IMR-90 (cell line): ENCODE data around the gene FAM13B. TPM values are rescaled to one million over a fixed set of nuclear protein-coding genes. Genes with fewer than 3 reads are reported as not detected.

Experiments
- ATAC-seq: fragments of 200-7000 bp; cut with Tn5 transposase; 2 replicates; pipeline ENCODE4 v1.9.1; 2020; ENCODE audit warnings: low read depth, mild to moderate bottlenecking, moderate library complexity
- BruUV-seq: library from RNA; stranded (reverse); fragments of 400-500 nt; replicated peaks from 2 replicates; lab custom pipeline; 2021; lab: Mats Ljungman, UMichigan
- CTCF ChIA-PET: fragments of 300-600 bp; formaldehyde crosslinking; extraction: SDS; loops from one replicate; lab custom pipeline; 2021; ENCODE audit warnings: antibody characterized with exemption; lab: Yijun Ruan, JAX
- POLR2A ChIA-PET: fragments of 300-600 bp; sonication (Branson Sonifier 250); formaldehyde crosslinking; loops from one replicate; lab custom pipeline; 2022; ENCODE audit warnings: antibody characterized with exemption; ENCODE audit not compliant: unreplicated experiment; lab: Charles Lee
- DNase-seq: peaks from one replicate; pipeline ENCODE4 v3.0.0; 2013
- H2AFZ ChIP-seq: replicated peaks from 2 replicates; pipeline ENCODE3; 2013; ENCODE audit warnings: low read length, mild to moderate bottlenecking; ENCODE audit not compliant: poor library complexity
- H2AK5ac ChIP-seq: 2 replicates; pipeline ENCODE4 v1.6.1; 2013; ENCODE audit warnings: low read depth, low read length, inconsistent platforms
- H2AK9ac ChIP-seq: replicated peaks from 2 replicates; pipeline ENCODE3; 2013; ENCODE audit warnings: mild to moderate bottlenecking, low read depth, low read length, moderate library complexity; ENCODE audit not compliant: poor library complexity
- H2BK120ac ChIP-seq: 2 replicates; pipeline ENCODE4 v1.6.1; 2013; ENCODE audit warnings: low read depth, low read length, inconsistent platforms
- H2BK15ac ChIP-seq: 3 replicates; pipeline ENCODE4 v1.6.1; 2013; ENCODE audit warnings: low read depth, low read length, inconsistent platforms
- H2BK20ac ChIP-seq: 2 replicates; pipeline ENCODE4 v1.6.1; 2013; ENCODE audit warnings: low read depth, mild to moderate bottlenecking, inconsistent platforms, low read length, moderate library complexity
- H2BK5ac ChIP-seq: 2 replicates; pipeline ENCODE4 v1.6.1; 2013; ENCODE audit warnings: mild to moderate bottlenecking, low read depth, low read length, inconsistent platforms; ENCODE audit not compliant: poor library complexity, severe bottlenecking
- H3K14ac ChIP-seq: replicated peaks from 2 replicates; pipeline ENCODE4 v1.6.1; 2013; ENCODE audit warnings: low read depth, low read length, inconsistent platforms
- H3K18ac ChIP-seq: 2 replicates; pipeline ENCODE4 v1.6.1; 2013; ENCODE audit warnings: low read depth, low read length, control low read depth
- H3K23ac ChIP-seq: 2 replicates; pipeline ENCODE4 v1.6.1; 2013; ENCODE audit warnings: low read depth, low read length, inconsistent platforms
- H3K27ac ChIP-seq: 2 replicates; pipeline ENCODE4 v1.5.1; 2013; ENCODE audit warnings: mild to moderate bottlenecking, control low read depth, low read length; ENCODE audit not compliant: insufficient read depth
- H3K27me3 ChIP-seq: 2 replicates; pipeline ENCODE4 v1.6.1; 2013; ENCODE audit warnings: low read length; ENCODE audit not compliant: control insufficient read depth, insufficient read depth
- H3K36me3 ChIP-seq: 2 replicates; pipeline ENCODE4 v1.6.1; 2013; ENCODE audit warnings: low read length, mixed read lengths; ENCODE audit not compliant: control insufficient read depth, insufficient read depth
- H3K4ac ChIP-seq: 2 replicates; pipeline ENCODE4 v1.6.1; 2013; ENCODE audit warnings: low read depth, low read length, inconsistent platforms
- H3K4me1 ChIP-seq: 2 replicates; pipeline ENCODE4 v1.6.1; 2013; ENCODE audit warnings: low read length, mixed read lengths; ENCODE audit not compliant: control insufficient read depth, insufficient read depth
- H3K4me2 ChIP-seq: 2 replicates; pipeline ENCODE4 v1.6.1; 2013; ENCODE audit warnings: low read depth, mild to moderate bottlenecking, control low read depth, low read length, moderate library complexity
- H3K4me3 ChIP-seq: 2 replicates; pipeline ENCODE4 v1.5.1; 2013; ENCODE audit warnings: low read depth, mild to moderate bottlenecking, control low read depth, low read length, moderate library complexity; ENCODE audit not compliant: insufficient read depth
- H3K56ac ChIP-seq: 2 replicates; pipeline ENCODE4 v1.6.1; 2013; ENCODE audit warnings: low read length, inconsistent platforms; ENCODE audit not compliant: insufficient read depth; ENCODE audit errors: extremely low read depth
- H3K79me1 ChIP-seq, 2 experiments: 2 replicates each; pipeline ENCODE4 v1.6.1; 2013; ENCODE audit warnings: low read length in 2 of 2, inconsistent platforms in 1 of 2, low read depth in 1 of 2
- H3K9ac ChIP-seq: 2 replicates; pipeline ENCODE4 v1.6.1; 2013; ENCODE audit warnings: low read depth, low read length, control low read depth
- H3K9me1 ChIP-seq: 2 replicates; pipeline ENCODE4 v1.6.1; 2013; ENCODE audit warnings: low read length, inconsistent platforms; ENCODE audit not compliant: insufficient read depth
- H3K9me3 ChIP-seq: 2 replicates; pipeline ENCODE4 v1.6.1; 2013; ENCODE audit warnings: low read length; ENCODE audit not compliant: control insufficient read depth, insufficient read depth
- H4K20me1 ChIP-seq: 2 replicates; pipeline ENCODE4 v1.6.1; 2013; ENCODE audit warnings: low read length, inconsistent platforms; ENCODE audit not compliant: insufficient read depth
- H4K5ac ChIP-seq: 2 replicates; pipeline ENCODE4 v1.6.1; 2013; ENCODE audit warnings: mild to moderate bottlenecking, low read depth, low read length, control low read depth
- H4K8ac ChIP-seq, 2 experiments: 2 replicates each; pipeline ENCODE4 v1.6.1; 2013; ENCODE audit warnings: low read depth in 2 of 2, low read length in 2 of 2, control low read depth in 1 of 2, inconsistent platforms in 1 of 2
- H4K91ac ChIP-seq: 2 replicates; pipeline ENCODE4 v1.6.1; 2013; ENCODE audit warnings: low read depth, low read length, inconsistent platforms; ENCODE audit not compliant: insufficient read depth
- CEBPB ChIP-seq: IDR thresholded peaks from 2 replicates; pipeline ENCODE4 v1.6.1; 2012; ENCODE audit warnings: low read depth, low read length, improper control_type of control experiment
- CHD1 ChIP-seq: IDR thresholded peaks from 2 replicates; pipeline ENCODE4 v1.6.1; 2012; ENCODE audit warnings: low read depth, low read length, improper control_type of control experiment
- CTCF ChIP-seq: conservative IDR thresholded peaks from 2 replicates; pipeline ENCODE4 v1.5.1; 2012; ENCODE audit warnings: mild to moderate bottlenecking, low read depth, low read length, improper control_type of control experiment
- ELK1 ChIP-seq: fragments of 150-350 bp; IDR thresholded peaks from 2 replicates; pipeline ENCODE4 v1.6.1; 2016; ENCODE audit warnings: low read depth, mild to moderate bottlenecking, low read length, moderate library complexity, borderline replicate concordance
- FOS ChIP-seq: fragments of 150-350 bp; IDR thresholded peaks from 2 replicates; pipeline ENCODE4 v1.6.1; 2016; ENCODE audit warnings: low read depth, low read length
- MAFK ChIP-seq: IDR thresholded peaks from 2 replicates; pipeline ENCODE4 v1.6.1; 2012; ENCODE audit warnings: low read depth, low read length, improper control_type of control experiment
- MAZ ChIP-seq: IDR thresholded peaks from 2 replicates; pipeline ENCODE4 v1.6.1; 2012; ENCODE audit warnings: low read depth, mild to moderate bottlenecking, low read length, improper control_type of control experiment, moderate library complexity, borderline replicate concordance
- MXI1 ChIP-seq: IDR thresholded peaks from 2 replicates; pipeline ENCODE4 v1.6.1; 2012; ENCODE audit warnings: low read depth, mild to moderate bottlenecking, low read length, moderate library complexity, borderline replicate concordance
- NFE2L2 ChIP-seq: fragments of 150-350 bp; IDR thresholded peaks from 2 replicates; pipeline ENCODE4 v1.6.1; 2016; ENCODE audit warnings: low read depth, mild to moderate bottlenecking, low read length
- POLR2A ChIP-seq: IDR thresholded peaks from 2 replicates; pipeline ENCODE4 v1.6.1; 2012; ENCODE audit warnings: mild to moderate bottlenecking, low read depth, low read length
- RAD21 ChIP-seq: IDR thresholded peaks from 2 replicates; pipeline ENCODE4 v1.6.1; 2012; ENCODE audit warnings: low read length, improper control_type of control experiment
- RCOR1 ChIP-seq: IDR thresholded peaks from 2 replicates; pipeline ENCODE4 v1.6.1; 2012; ENCODE audit warnings: mild to moderate bottlenecking, low read length, improper control_type of control experiment; ENCODE audit not compliant: insufficient replicate concordance
- RFX5 ChIP-seq: IDR thresholded peaks from 2 replicates; pipeline ENCODE4 v1.8.0; 2012; ENCODE audit warnings: low read depth, mild to moderate bottlenecking, low read length, moderate library complexity
- SMC3 ChIP-seq: fragments of 150-350 bp; IDR thresholded peaks from 2 replicates; pipeline ENCODE4 v1.6.1; 2016; ENCODE audit warnings: low read depth, mild to moderate bottlenecking, antibody characterized with exemption, low read length, moderate library complexity
- USF2 ChIP-seq: fragments of 150-350 bp; IDR thresholded peaks from 2 replicates; pipeline ENCODE4 v1.6.1; 2017; ENCODE audit warnings: mild to moderate bottlenecking, antibody characterized with exemption, low read length, low read depth
- WGBS, 2 experiments: methylation state at CpG; one replicate each; pipeline versions ENCODE4 v1.1.5 to v1.1.7; 2013; ENCODE audit warnings: missing lambda C conversion rate in 2 of 2; ENCODE audit not compliant: insufficient read length in 1 of 2; ENCODE audit errors: extremely low coverage in 2 of 2; 5-methylcytosine and 5-hydroxymethylcytosine counted together
- dilution Hi-C: fragments of 300-500 bp; cut with HindIII; formaldehyde crosslinking; loops from one replicate; pipeline ENCODE4 v1.14.3; 2018; ENCODE audit warnings: low sequenced_read_pairs; ENCODE audit not compliant: unreplicated experiment
- in situ Hi-C: fragments of 300-500 bp; cut with MboI; formaldehyde crosslinking; loops from 3 replicates; pipeline ENCODE4 v1.14.3; 2019; ENCODE audit warnings: low sequenced_read_pairs, inconsistent platforms, mixed read lengths
- intact Hi-C: fragments of 100-400 bp; cut with micrococcal nuclease; formaldehyde crosslinking; loops from 2 replicates; pipeline ENCODE4 v1.10.0; 2022
- polyA plus RNA-seq, 3 experiments: library from polyadenylated mRNA; depleted of rRNA; stranded (reverse); fragments of >200 nt; gene quantifications; 2 replicates each; pipeline ENCODE4 v1.2.3, GENCODE V29; 2012; ENCODE audit warnings: low replicate concordance in 1 of 3
- total RNA-seq: library from RNA; depleted of rRNA; stranded (reverse); fragments of >200 nt; gene quantifications from 2 replicates; pipeline ENCODE4 v1.2.3, GENCODE V29; 2012

FAM13B gene
- total and polyA plus RNA-seq, 2 of the 4 experiments (the other 2 are of a cell fraction), result 14.6 to 15.1 TPM

- Histone ChIP-seq H3K27ac (no peak overlapping the region), H4K5ac (no peak overlapping the region), H2BK20ac (no peak overlapping the region), H2BK15ac (no peak overlapping the region), H4K20me1 (no peaks in the 10 kb centered on the region), H3K9me3 (no peaks in the 10 kb centered on the region; the same call in 1 of the 2 replicates), H3K79me1 (no peaks in the 10 kb centered on the region), H3K4me1 (no peaks in the 10 kb centered on the region), H2AFZ (no peak overlapping the region), H2BK5ac (no peak overlapping the region), H4K8ac (no peak overlapping the region), H4K91ac (no peak overlapping the region), H2BK120ac (no peak overlapping the region), H3K4ac (no peak overlapping the region), H3K9me1 (no peaks in the 10 kb centered on the region), H3K36me3 (no peaks in the 10 kb centered on the region), H3K4me3 (no peak overlapping the region), H3K9ac (no peak overlapping the region), H3K18ac (no peak overlapping the region), H3K23ac (no peak overlapping the region), H2AK9ac (no peak overlapping the region), H3K27me3 (no peaks in the 10 kb centered on the region; the same call in none of the 2 replicates), H3K56ac (no peak overlapping the region), H3K14ac (no peak overlapping the region), H3K4me2 (no peak overlapping the region), H2AK5ac (no peak overlapping the region)
- dilution Hi-C loops (no loop called here), in situ Hi-C loops (no loop called here), intact Hi-C loops (no loop called here)
- POLR2A ChIA-PET, result no interaction called here
- CTCF ChIA-PET, result interaction anchor here (0.7 kb wide), 1 partner anchor 277 kb away, joined by 3 read pairs; no protein-coding TSS in a partner anchor
- WGBS, 2 experiments, result 80% methylated on average over 1 of the region's 1 CpG; no CpG with 5 or more reads in 1 of the 2 experiments
- ATAC-seq (no peak), DNase-seq (no peak)
- no peak for TF ChIP-seq MAFK
- no peak for TF ChIP-seq RCOR1
- no peak for TF ChIP-seq MAZ
- no peak for TF ChIP-seq CTCF
- TF ChIP-seq FOS, result no peak
- TF ChIP-seq CEBPB, result no peak
- TF ChIP-seq ELK1, result no peak
- TF ChIP-seq CHD1, result no peak
- TF ChIP-seq USF2, result no peak
- no peak for TF ChIP-seq MXI1
- TF ChIP-seq RFX5, result no peak
- TF ChIP-seq NFE2L2, result no peak
- no peak for TF ChIP-seq POLR2A
- TF ChIP-seq SMC3, result no peak
- no peak for TF ChIP-seq RAD21
- BruUV-seq, result no TSS peak
Observed at GRCh38 chr5:137890845-137891244, 142.0 kb downstream of the FAM13B start.
